GM12878 (cell line): Measurements from ENCODE around the gene NR4A2. TPM values are rescaled to one million over a fixed set of nuclear protein-coding genes. Genes with fewer than 3 reads are reported as not detected.

Experiments
- ATAC-seq: fragments of 200-7000 bp; cut with Tn5 transposase; 3 replicates; pipeline ENCODE4 v1.9.1; 2020; ENCODE audit warnings: mild to moderate bottlenecking, moderate library complexity
- BruUV-seq: library from RNA; stranded (reverse); fragments of 400-500 nt; replicated peaks from 2 replicates; lab custom pipeline; 2021; lab: Mats Ljungman, UMichigan
- CTCF ChIA-PET: fragments of 300-600 bp; sonication (Branson Sonifier 250); formaldehyde crosslinking; extraction: SDS; loops from one replicate; lab custom pipeline; 2021; ENCODE audit warnings: inconsistent platforms; lab: Yijun Ruan, JAX
- POLR2A ChIA-PET: fragments of 350-600 bp; formaldehyde crosslinking; extraction: SDS; loops from one replicate; lab custom pipeline; 2021; ENCODE audit warnings: inconsistent platforms; lab: Charles Lee
- RAD21 ChIA-PET: fragments of 300-600 bp; sonication (Branson Sonifier 250); formaldehyde crosslinking; loops from one replicate; lab custom pipeline; 2023; ENCODE audit warnings: antibody characterized with exemption; ENCODE audit not compliant: unreplicated experiment; lab: Charles Lee
- SMC1A ChIA-PET: fragments of 300-600 bp; sonication (Branson Sonifier 250); formaldehyde crosslinking; loops from one replicate; lab custom pipeline; 2023; ENCODE audit not compliant: unreplicated experiment, uncharacterized antibody; lab: Charles Lee
- DNase-seq: peaks from one replicate; pipeline ENCODE4 v3.0.0-alpha.2; 2011; ENCODE audit warnings: low read depth, low spot score
- FAIRE-seq: peaks from 3 replicates; lab custom pipeline; 2011; peaks lifted over from hg19 to GRCh38; lab: Jason Lieb, UNC
- H2AFZ ChIP-seq: 2 replicates; pipeline ENCODE4 v1.6.0; 2011; ENCODE audit warnings: low read depth, low read length, control low read depth; ENCODE audit not compliant: control insufficient read depth
- H3K27ac ChIP-seq: 2 replicates; pipeline ENCODE4 v1.5.1; 2011; ENCODE audit warnings: control low read depth; ENCODE audit not compliant: control insufficient read depth, insufficient read depth
- H3K27me3 ChIP-seq, 2 experiments: replicated peaks in 1 of 2; 2 replicates each; pipeline versions ENCODE4 v1.6.0 to v1.6.1; 2011; ENCODE audit warnings: low read length in 1 of 2; ENCODE audit not compliant: control insufficient read depth in 2 of 2, insufficient read depth in 2 of 2
- H3K36me3 ChIP-seq, 2 experiments: 2 replicates each; pipeline ENCODE4 v1.5.1; 2011; ENCODE audit warnings: low read length in 1 of 2; ENCODE audit not compliant: control insufficient read depth in 2 of 2, insufficient read depth in 2 of 2
- H3K4me1 ChIP-seq: 2 replicates; pipeline ENCODE4 v1.6.1; 2011; ENCODE audit warnings: mild to moderate bottlenecking, low read length, moderate library complexity, mixed read lengths; ENCODE audit not compliant: control insufficient read depth, insufficient read depth
- H3K4me2 ChIP-seq: 2 replicates; pipeline ENCODE4 v1.6.0; 2011; ENCODE audit warnings: control low read depth; ENCODE audit not compliant: control insufficient read depth, insufficient read depth
- H3K4me3 ChIP-seq: fragments of 200-600 bp; sonication (generic); 2 replicates; pipeline ENCODE4 v1.5.1; 2016
- H3K79me2 ChIP-seq: 2 replicates; pipeline ENCODE4 v1.6.0; 2011; ENCODE audit warnings: low read length; ENCODE audit not compliant: control insufficient read depth, insufficient read depth
- H3K9ac ChIP-seq: 2 replicates; pipeline ENCODE4 v1.8.0; 2011; ENCODE audit warnings: low read length, control low read depth, mixed read lengths; ENCODE audit not compliant: control insufficient read depth, insufficient read depth
- H3K9me3 ChIP-seq: replicated peaks from 3 replicates; pipeline ENCODE4 v1.5.1; 2011; ENCODE audit warnings: mild to moderate bottlenecking, low read length; ENCODE audit not compliant: control insufficient read depth, insufficient read depth
- H4K20me1 ChIP-seq: 2 replicates; pipeline ENCODE4 v1.6.0; 2011; ENCODE audit not compliant: control insufficient read depth, insufficient read depth
- CREB1 ChIP-seq: IDR thresholded peaks from 2 replicates; pipeline ENCODE4 v1.6.1; 2012; ENCODE audit warnings: low read depth, mild to moderate bottlenecking, inconsistent platforms
- EGR1 ChIP-seq, 2 experiments: IDR thresholded peaks; 1 replicate in 1 of 2; 2 replicates in 1 of 2; pipeline ENCODE4 v1.6.1; 2011 to 2012; ENCODE audit warnings: low read depth in 2 of 2, low read length in 2 of 2, borderline replicate concordance in 1 of 2, mild to moderate bottlenecking in 1 of 2, moderate library complexity in 1 of 2
- MYB ChIP-seq: fragments of 150-350 bp; IDR thresholded peaks from 2 replicates; pipeline ENCODE4 v1.6.1; 2014; ENCODE audit warnings: mild to moderate bottlenecking, low read depth, low read length, borderline replicate concordance
- NFYB ChIP-seq: IDR thresholded peaks from 2 replicates; pipeline ENCODE4 v1.6.1; 2011; ENCODE audit warnings: low read depth, mild to moderate bottlenecking, low read length, improper control_type of control experiment, moderate library complexity; ENCODE audit not compliant: insufficient read depth
- WRNIP1 ChIP-seq: IDR thresholded peaks from 2 replicates; pipeline ENCODE4 v1.6.1; 2011; ENCODE audit warnings: low read depth, low read length, improper control_type of control experiment, borderline replicate concordance
- ZNF384 ChIP-seq: IDR thresholded peaks from 2 replicates; pipeline ENCODE4 v1.6.1; 2012; ENCODE audit warnings: low read depth, mild to moderate bottlenecking, low read length, improper control_type of control experiment, borderline replicate concordance
- WGBS: methylation state at CpG from one replicate; pipeline ENCODE4 v1.1.6; 2016; ENCODE audit warnings: low lambda C conversion rate; ENCODE audit not compliant: insufficient replicate concordance, insufficient coverage; ENCODE audit errors: missing lambda C conversion rate; 5-methylcytosine and 5-hydroxymethylcytosine counted together
- in situ Hi-C: fragments of 300-500 bp; cut with MboI; formaldehyde crosslinking; loops from 9 replicates; pipeline ENCODE4 v1.14.3; 2018; ENCODE audit warnings: mixed read lengths
- intact Hi-C: fragments of 100-400 bp; cut with micrococcal nuclease; formaldehyde crosslinking; loops from one replicate; pipeline ENCODE4 v1.14.2; 2022; ENCODE audit not compliant: unreplicated experiment
- polyA plus RNA-seq, 11 experiments: library from polyadenylated mRNA; depleted of rRNA in 4 of 11; unstranded in 6 of 11; stranded (reverse) in 5 of 11; fragments of >200 nt; fragmentation: Nextera tagmentation in 4 of 11; fragmentation: Illumina TruSeq in 1 of 11; extraction: Ambion mirVana in 4 of 11; extraction: Trizol in 1 of 11; gene quantifications; 1 replicate in 1 of 11; 2 replicates in 10 of 11; pipeline versions ENCODE4 v1.2.1 to v1.2.3, GENCODE V29; 2011 to 2016; ENCODE audit warnings: inconsistent platforms in 2 of 11, missing spikeins in 2 of 11, low read depth in 1 of 11
- total RNA-seq, 4 experiments: library from RNA; depleted of rRNA in 3 of 4; stranded (reverse); fragments of >200 nt in 3 of 4; fragmentation: Illumina TruSeq in 1 of 4; extraction: Trizol in 1 of 4; gene quantifications; 2 replicates each; pipeline versions ENCODE4 v1.2.1 to v1.2.3, GENCODE V29; 2013 to 2021
- TF ChIP-seq, protein P1 (sequence below): fragments of 450-650 bp; IDR thresholded peaks from 2 replicates; pipeline ENCODE4 v1.6.1; 2016; ENCODE audit warnings: mild to moderate bottlenecking
- TF ChIP-seq, protein P2 (sequence below): IDR thresholded peaks from 2 replicates; pipeline ENCODE4 v1.6.1; 2011; ENCODE audit warnings: mild to moderate bottlenecking, low read depth, low read length, moderate library complexity; ENCODE audit not compliant: insufficient replicate concordance

Gene NR4A2
- total and polyA plus RNA-seq, 10 of the 15 experiments (the other 5 are each of a cell fraction or from before 2014, with no cell fraction given), result 0.15 to 3.4 (median 0.58) TPM

DNA sequence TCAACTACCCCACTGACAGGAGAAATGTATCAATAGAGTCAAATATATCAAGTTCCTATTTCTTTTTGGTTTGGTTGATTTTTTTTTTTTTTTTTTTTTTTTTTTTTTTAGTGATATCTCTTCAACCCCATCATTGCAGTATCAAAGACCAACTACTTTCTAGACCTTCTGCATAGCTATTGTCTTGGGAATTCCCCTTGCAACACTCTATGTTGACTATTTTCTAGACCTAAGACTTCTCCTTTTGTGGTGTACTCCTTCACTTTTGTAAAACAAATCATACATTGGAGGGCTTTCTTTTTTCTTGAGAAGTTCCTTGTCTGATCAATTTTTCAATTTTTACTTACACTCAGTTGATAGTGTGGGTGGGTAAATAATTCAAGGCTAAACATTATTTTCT lies 46.5 kb upstream of the NR4A2 start (continued):
- TF ChIP-seq MYB (no peak), ZNF384 (0 out of 2 replicates have a peak, but pooled peaks have one; percentile 34)

DNA sequence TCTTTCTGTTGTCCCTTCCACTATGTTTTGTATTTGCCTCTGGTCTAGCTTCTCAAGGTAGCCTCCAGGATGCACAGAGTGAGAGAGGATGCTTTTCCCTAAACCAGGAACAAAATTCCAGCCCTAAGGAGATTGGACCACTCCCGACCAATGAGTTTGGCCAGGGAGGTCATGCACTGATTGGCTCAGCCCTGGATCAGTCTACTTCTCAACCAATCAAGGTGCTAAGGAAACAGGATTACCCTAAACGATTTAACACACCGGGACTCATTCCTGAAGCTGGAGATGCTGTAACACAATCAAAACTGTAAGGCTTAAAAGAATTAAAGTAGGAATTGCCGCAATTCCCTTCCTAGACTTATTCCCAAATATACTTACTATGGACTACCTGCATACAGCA lies 34.2 kb upstream of the NR4A2 start:
- Histone ChIP-seq H3K9ac (no peak overlapping the region), H3K9me3 (no peaks in the 10 kb centered on the region; the same call in 2 of the 3 replicates), H3K4me2 (no peak overlapping the region), H2AFZ (no peak overlapping the region)
- in situ Hi-C loops, result no loop called here
- ATAC-seq, result no peak
- BruUV-seq, result no TSS peak
- POLR2A ChIA-PET, result no interaction called here
- CTCF ChIA-PET, result no interaction called here
- intact Hi-C loops, result no loop called here
- TF ChIP-seq, protein P1, sequence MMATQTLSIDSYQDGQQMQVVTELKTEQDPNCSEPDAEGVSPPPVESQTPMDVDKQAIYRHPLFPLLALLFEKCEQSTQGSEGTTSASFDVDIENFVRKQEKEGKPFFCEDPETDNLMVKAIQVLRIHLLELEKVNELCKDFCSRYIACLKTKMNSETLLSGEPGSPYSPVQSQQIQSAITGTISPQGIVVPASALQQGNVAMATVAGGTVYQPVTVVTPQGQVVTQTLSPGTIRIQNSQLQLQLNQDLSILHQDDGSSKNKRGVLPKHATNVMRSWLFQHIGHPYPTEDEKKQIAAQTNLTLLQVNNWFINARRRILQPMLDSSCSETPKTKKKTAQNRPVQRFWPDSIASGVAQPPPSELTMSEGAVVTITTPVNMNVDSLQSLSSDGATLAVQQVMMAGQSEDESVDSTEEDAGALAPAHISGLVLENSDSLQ, result peak; percentile 57
- TF ChIP-seq, protein P2, sequence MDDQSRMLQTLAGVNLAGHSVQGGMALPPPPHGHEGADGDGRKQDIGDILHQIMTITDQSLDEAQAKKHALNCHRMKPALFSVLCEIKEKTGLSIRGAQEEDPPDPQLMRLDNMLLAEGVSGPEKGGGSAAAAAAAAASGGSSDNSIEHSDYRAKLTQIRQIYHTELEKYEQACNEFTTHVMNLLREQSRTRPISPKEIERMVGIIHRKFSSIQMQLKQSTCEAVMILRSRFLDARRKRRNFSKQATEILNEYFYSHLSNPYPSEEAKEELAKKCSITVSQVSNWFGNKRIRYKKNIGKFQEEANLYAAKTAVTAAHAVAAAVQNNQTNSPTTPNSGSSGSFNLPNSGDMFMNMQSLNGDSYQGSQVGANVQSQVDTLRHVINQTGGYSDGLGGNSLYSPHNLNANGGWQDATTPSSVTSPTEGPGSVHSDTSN, result peak; percentile 62
- peak; percentile 54; the same call in 1 of the 2 replicates for TF ChIP-seq NFYB
- TF ChIP-seq WRNIP1, result no peak
- TF ChIP-seq CREB1, result no peak
- TF ChIP-seq EGR1 (IDR thresholded peaks at IDR 0.05; ENCODE audit: borderline replicate concordance in 1 of 2, low read depth in 2 of 2, low read length in 2 of 2), result no peak
- TF ChIP-seq, all 136 proteins: peak for 3
- RAD21 ChIA-PET, result no interaction called here
- H3K27ac ChIP-seq, result no peak overlapping the region
- FAIRE-seq (no peak), DNase-seq (no peak)
- no peak overlapping the region for H3K4me3 ChIP-seq
- no peaks in the 10 kb centered on the region; a peak in 1 of 4 replicates for H3K27me3 ChIP-seq
- H3K4me1 ChIP-seq, result no peaks in the 10 kb centered on the region
- 92% methylated on average over 4 of the region's 4 CpGs for WGBS
- no peaks in the 10 kb centered on the region for H3K36me3 ChIP-seq
- no peaks in the 10 kb centered on the region for H3K79me2 ChIP-seq
- SMC1A ChIA-PET, result no interaction called here
- no peaks in the 10 kb centered on the region for H4K20me1 ChIP-seq
